TTC549 (cell line): ENCODE measurements around the gene ZNF423.

Experiments
- FAIRE-seq: peaks from 2 replicates; lab custom pipeline; 2012; peaks lifted over from hg19 to GRCh38; lab: Jason Lieb, UNC

ZNF423 gene

DNA sequence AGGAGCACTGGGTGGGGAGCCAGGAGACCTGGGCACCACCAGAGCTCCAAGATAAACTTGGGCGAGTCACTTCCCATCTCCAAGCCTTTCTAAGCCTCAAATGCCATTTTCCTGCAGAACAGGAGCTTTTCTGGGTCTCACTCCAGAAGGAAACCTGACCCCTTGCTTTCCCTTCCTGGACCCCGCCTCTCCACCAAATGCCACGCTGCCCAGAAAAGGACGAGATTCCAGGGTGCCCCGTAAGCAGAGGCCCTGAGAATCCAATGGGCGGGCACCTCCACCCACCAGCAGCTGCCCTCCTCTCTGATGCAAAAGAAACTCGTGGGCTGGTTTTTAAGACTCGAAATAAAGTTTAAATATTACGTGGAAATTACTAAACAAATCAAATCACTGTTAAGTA, 31.3 kb downstream of the ZNF423 start:
- no peak for FAIRE-seq

- FAIRE-seq: no peak
These were observed 33.1 kb downstream of the ZNF423 start for GRCh38 chr16:49822649-49823370.

DNA sequence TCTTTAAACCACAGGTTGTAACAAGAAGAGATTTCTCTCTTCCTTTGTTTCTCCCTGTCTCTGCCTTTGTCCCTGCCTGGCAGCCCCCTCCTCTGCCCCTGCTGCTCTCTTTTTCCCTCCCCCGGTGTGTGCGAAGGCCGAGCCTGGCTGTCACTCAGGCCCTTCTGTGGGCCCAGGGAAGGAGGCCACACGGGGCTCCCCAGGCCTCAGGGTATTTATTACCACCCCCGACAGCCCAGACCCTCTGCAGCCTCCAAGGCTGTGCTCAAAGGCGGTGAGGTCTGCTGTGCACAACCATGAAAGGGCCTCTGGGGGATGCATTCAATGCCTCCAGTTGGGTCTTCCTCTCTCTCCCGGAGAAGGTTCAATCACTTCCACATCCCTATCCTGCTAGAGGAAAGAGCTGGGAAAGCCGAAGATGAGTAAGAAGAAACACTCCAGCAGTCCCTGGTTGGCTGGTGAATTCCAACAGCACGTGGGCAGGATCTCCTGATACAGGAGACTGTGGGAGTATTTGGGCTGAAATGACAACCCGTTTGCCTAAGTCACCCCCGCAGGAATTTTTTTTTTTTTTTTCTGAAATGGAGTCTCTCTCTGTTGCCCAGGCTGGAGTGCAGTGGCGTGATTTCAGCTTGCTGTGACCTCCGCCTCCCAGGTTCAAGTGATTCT, 34.2 kb downstream of the ZNF423 start:
- FAIRE-seq: no peak

DNA sequence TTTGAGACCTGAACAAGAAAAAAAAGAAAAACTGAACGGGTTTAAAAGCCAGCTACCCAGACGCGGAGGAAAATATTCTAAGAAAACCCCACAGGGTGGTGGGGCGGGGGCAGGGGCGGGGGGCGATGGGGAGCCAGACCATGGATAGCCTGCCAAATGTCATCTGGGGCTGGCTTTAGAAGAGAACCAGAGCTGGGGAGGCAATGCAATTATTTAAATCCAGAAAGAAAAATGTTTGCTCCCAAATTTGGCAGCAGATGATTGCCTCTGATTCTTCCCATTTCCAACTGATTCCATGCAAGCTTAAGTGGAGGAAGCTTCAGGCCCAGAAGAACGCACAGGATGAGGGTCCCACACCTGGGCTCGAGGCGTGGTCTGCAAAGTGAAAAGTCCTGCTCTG, 34.8 kb downstream of the ZNF423 start:
- FAIRE-seq: no peak

- FAIRE-seq: no peak
These were observed 38.0 kb downstream of the ZNF423 start for GRCh38 chr16:49817754-49818507.

DNA sequence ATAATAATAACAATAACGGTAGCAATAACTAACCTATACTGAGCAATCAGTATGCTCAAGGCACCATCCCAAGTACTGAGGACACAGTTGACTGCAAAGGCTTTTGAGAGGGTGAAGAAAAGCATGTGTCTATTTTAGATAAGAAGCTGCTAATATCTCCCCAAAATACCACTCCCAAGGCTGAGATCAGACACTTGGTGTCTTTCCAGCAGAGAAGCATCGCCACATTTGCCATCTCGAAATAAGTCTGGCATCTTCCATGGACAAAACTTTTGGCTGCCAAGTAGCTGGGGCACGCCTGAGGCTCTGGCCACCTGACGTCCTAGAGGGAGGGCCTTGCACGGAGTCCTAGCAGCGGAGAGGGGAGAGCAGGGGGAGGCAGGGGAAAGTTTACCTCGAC, 39.0 kb downstream of the ZNF423 start:
- no peak for FAIRE-seq

GRCh38 chr16:49811644-49812334, 44.1 kb downstream of the ZNF423 start:
- no peak for FAIRE-seq

- no peak for FAIRE-seq
These were observed 45.1 kb downstream of the ZNF423 start for GRCh38 chr16:49810831-49811230.

GRCh38 chr16:49809561-49809960, 46.4 kb downstream of the ZNF423 start:
- no peak for FAIRE-seq

DNA sequence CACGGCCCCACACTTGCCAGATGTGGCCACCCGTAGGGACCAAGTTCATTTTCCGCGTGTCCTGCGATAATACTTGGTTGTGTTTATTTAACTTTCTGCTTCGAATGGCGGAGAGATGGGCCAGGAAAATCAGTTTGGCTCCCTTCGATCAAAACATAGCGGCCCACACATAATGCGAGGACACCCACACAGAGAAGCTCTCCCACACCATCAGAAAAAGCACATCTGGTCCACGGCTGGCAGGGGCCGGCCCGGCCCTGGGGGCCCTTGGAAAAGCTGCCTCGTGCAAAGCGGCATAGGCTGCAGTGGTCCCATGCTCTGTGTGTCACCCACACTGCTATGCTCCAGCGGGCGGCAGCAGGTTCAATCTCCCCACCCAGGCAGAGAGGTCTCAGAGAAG, 46.9 kb downstream of the ZNF423 start:
- no peak for FAIRE-seq

DNA sequence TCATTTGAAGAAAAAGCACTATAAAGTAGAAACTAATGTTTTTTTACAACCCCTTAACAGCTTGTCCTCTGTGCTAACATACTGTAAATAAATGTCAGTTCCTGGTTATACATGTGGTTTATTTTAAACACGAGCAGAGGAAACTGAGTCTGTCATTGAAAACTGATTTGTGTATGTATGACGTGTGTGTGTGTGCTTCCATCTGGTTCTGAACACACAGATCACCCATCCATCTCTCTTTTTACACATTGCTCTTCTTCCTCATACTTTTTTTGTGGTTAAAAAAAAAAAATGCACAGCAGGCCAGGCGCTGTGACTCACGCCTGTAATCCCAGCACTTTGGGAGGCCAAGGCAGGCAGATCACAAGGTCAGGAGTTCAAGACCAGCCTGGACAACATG, 49.5 kb downstream of the ZNF423 start:
- FAIRE-seq: no peak

DNA sequence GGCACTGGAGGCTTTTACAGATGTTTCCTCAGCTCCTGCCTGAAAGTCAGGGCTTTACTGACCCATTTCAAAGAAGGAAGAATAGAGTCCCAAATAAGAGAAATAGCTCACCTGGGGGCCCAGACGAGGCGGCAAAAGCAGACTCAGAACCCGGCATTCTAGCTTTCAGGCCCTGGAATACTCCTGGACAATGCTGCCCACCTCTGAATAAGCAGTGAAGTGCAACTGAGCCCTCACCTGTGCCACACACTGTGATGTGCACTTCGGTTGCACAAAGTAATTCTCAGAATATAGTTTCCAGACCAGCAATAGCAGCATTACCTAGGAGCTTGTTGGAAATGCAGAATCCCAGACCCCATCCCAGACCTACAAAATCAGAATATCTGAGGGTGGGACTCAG, 54.6 kb downstream of the ZNF423 start:
- FAIRE-seq: no peak

DNA sequence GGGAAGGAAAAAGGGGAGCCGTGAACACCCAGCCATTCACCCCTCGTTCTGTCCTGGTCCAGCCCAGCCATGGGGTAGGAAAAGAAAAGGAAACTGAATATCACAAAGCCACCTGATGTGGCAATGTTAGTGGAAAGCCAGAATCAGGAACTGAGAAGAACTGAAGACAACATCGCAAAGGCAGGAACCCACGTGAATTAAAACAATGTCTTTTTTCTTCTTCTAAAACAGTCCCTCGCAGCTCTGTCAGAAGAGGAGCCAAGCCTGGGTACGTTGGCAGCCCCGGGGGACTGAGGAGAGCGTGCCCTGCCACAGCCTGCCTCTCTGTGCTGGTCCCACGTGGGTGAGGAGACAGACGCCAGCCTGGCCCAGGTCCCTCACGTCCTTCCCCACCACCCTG, 55.0 kb downstream of the ZNF423 start:
- FAIRE-seq: no peak

- no peak for FAIRE-seq
These were observed 55.5 kb downstream of the ZNF423 start for GRCh38 chr16:49800441-49800840.

DNA sequence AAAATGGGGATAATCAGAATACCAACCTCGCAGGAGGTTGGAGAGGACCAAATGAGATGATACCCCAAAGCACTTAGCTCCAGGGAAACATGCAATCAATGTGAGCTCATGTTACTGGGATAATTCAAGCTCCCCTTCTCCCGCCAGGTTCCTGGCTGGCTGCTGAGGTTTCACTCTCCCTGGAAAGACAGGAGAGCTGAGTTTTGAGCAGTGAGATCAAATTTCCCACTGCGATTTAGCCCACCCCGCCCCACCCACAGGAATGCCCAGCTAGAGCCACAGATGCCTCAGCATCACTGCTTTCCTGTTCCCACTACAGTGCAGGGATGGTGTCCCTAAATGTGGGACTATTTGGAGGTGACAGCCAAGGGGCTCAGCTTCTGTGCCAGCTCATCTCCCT, 56.7 kb downstream of the ZNF423 start:
- FAIRE-seq: no peak

DNA sequence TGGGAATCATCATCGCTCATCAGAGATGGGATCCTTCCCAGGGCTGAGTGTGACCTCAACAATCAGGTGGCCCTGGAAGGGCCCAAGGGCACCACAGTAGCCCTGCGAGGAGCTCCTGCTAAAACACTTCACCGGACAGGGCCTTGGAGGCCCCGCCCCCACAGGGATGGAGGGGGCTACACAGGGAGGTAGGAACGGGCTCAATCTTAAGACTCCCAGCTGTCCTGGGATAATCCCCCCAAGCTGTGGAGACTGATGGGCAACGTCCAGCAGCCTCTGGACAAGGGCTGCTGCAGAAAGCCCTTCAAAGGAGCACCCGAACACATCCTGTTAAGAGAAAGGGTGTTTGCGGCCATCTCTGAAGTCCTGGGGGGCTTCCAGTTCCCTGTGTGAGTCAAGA, 60.4 kb downstream of the ZNF423 start:
- no peak for FAIRE-seq

DNA sequence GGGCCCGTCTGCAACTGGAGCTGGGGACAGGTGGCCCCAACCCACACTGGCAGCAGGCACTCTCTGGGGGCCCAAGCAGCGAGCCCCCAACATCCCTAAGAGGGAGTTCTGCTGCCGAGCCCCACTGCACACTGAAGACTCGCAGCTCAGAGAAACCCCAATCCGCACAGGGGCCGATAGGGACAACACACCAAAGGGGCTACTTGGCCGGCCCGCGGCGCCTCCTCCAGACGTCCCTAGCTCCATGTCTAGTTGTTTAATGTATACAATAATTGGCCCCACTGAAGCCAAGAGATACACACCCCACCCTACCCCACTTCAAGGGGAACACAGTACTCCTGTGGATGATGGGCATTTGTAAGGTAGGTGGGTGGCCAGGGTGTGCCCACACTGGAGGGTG, 62.7 kb downstream of the ZNF423 start:
- no peak for FAIRE-seq

DNA sequence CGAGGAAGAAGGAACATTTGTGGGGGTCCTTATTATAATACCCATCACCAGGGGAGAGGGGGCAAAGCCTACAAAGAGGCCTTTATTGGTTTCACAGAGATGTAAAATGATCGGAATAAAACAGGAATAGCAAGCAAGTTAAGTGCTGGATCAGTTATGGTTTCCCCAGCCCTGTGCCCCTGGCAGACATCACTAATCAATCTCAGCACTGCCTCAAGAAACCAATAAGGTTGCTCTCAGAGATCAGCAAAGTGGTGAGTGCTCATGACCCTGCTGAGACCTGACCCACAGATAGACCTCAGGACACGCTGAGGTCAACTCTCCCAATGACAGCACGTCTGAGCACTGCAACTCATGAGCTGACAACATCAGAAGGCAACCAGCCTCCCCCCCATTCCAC, 66.3 kb downstream of the ZNF423 start:
- no peak for FAIRE-seq

GRCh38 chr16:49788986-49789385, 66.9 kb downstream of the ZNF423 start:
- no peak for FAIRE-seq

GRCh38 chr16:49788572-49788971, 67.3 kb downstream of the ZNF423 start:
- FAIRE-seq: no peak

- no peak for FAIRE-seq
These were observed 68.9 kb downstream of the ZNF423 start for GRCh38 chr16:49786926-49787557.

GRCh38 chr16:49785970-49786369, 69.9 kb downstream of the ZNF423 start:
- no peak for FAIRE-seq
